ENCODE results near the gene THSD4.
"Not testable (repeated sequence)": the region's sequence is repeated elsewhere in the genome, so short reads cannot be mapped to it uniquely, and the experiment has no call there.

THSD4 gene

GRCh38 chr15:71709808-71710418 lies 594.6 kb downstream of the THSD4 start:
- no peak for DNase-seq

DNA sequence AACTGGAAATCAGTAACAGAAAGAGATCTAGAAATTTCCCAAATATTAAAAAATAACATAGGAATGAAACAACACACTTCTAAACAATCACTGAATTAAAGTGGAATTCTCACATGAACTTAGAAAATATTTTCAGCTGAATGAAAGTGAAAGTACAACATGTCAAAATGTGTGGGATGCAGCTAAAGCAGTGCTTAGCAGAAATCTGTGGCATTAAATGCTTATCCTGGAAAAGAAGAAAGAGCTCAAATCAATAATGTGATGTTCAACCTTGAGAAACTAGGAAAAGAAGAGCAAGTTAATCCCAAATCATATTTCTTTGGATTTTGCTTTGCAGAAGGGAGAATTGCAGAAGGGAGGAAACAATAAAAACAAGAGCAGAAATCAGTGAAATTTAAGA lies 596.9 kb downstream of the THSD4 start:
- no peak for DNase-seq

GRCh38 chr15:71713191-71713809 lies 598.0 kb downstream of the THSD4 start:
- DNase-seq: no peak

- DNase-seq: no peak
Observed at GRCh38 chr15:71715914-71716313, 600.6 kb downstream of the THSD4 start.

GRCh38 chr15:71716990-71717389 lies 601.7 kb downstream of the THSD4 start:
- no peak for DNase-seq

DNA sequence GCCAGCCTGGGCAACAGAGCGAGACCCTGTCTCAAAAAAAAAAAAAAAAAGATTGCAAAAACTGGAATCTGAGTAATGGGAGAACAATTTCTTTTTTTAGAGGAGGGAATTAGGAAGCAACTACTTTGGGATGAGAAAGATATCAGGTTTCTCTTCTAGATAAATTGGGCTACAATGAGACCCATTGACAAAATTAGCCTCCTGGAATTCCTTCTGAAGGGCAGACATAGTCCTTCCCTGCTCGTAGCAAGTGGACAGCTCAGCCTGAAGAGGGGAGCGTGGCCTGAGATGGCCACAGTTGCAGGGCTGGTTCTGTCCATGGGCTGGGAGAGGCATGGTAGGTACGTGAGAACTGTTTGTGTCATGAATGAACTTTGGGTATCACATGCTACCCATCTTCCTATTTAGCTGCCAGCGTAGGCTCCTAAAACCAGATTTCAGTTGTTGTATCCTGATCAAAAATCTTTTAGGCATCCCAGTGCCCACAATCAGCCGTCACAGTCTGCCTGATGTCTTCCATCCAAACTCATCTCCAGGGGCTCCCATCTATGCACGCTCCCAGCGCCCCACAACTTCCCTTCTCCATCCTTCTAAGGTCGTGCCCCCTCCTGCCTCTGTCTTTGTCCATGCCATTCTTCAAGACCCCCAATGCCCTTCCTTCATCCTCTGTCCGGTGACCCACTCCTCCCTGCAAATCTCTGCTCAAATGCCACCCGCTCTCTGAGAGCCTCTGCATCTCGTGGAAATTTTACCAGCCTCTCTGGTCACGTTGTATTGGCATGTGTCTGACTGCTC lies 603.0 kb downstream of the THSD4 start:
- DNase-seq: no peak

DNA sequence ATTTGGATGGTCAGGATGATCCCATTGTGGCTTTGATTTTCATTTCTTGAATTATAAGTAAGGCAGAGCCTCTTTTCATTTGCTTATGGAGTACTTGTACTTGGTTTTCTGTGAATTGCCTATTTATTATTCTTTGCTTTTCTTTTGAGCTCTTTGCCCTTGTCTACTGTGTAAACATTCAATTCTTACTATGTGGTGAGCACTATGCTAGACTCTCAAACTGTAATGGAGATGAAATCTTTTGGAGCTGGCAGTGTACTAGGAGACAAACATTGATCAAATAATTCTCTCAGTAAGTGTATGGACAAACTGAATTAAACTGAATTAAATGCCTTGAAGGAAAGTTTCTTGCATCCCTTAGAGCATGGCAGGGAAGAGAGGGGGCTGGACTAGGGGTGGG lies 608.1 kb downstream of the THSD4 start:
- DNase-seq: no peak

GRCh38 chr15:71725207-71725955 lies 610.1 kb downstream of the THSD4 start:
- DNase-seq: not testable (repeated sequence)

- DNase-seq: no peak
Observed at GRCh38 chr15:71728881-71729280, 613.6 kb downstream of the THSD4 start.

GRCh38 chr15:71729319-71729718 lies 614.0 kb downstream of the THSD4 start:
- DNase-seq: no peak

- DNase-seq: no peak
Observed at GRCh38 chr15:71730277-71731144, 615.2 kb downstream of the THSD4 start.

DNA sequence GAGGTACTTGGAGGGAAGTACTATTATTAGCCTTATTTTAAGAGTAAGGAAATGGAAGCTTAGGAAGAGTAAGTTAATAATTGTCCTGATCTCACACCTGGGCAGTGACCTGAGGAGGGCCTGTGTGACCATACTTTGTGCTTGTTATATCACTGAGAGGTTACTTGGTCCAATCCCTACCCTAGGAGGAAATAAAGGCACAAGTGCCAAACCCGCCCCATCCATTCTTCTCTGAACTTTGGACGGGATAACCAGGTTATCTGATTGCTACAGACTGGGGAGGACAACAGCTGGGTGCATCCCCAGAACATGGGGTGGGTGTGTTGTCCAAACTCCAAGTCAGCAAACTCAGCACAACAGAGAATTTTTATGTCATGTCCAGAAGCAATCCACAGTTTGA lies 617.4 kb downstream of the THSD4 start:
- no peak for DNase-seq

- DNase-seq: no peak
Observed at GRCh38 chr15:71733122-71733521, 617.9 kb downstream of the THSD4 start.

GRCh38 chr15:71734709-71735384 lies 619.6 kb downstream of the THSD4 start:
- no peak for DNase-seq

- DNase-seq: no peak
Observed at GRCh38 chr15:71735385-71735757, 620.1 kb downstream of the THSD4 start.

GRCh38 chr15:71736286-71736947 lies 621.1 kb downstream of the THSD4 start:
- no peak for DNase-seq

- DNase-seq: no peak
Observed at GRCh38 chr15:71737761-71738160, 622.5 kb downstream of the THSD4 start.

DNA sequence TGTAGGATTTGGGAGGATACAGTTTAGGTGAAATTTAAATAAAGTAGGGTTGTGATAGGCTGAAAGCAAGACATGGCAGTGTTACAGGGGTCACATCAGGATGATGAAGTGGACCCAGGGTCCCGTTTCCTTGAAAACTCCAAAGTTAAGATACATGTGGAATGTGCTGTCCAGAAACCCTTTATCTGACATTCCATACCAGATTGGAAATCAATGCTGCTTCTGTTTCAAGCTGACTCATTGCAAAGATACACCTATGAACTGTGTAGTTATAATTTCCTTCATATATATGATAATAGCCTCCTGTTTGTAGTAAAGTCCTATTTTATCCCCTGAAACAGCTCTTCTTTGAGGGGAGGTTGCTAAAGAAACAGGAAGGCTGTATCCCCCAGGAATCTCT lies 624.1 kb downstream of the THSD4 start:
- no peak for DNase-seq

DNA sequence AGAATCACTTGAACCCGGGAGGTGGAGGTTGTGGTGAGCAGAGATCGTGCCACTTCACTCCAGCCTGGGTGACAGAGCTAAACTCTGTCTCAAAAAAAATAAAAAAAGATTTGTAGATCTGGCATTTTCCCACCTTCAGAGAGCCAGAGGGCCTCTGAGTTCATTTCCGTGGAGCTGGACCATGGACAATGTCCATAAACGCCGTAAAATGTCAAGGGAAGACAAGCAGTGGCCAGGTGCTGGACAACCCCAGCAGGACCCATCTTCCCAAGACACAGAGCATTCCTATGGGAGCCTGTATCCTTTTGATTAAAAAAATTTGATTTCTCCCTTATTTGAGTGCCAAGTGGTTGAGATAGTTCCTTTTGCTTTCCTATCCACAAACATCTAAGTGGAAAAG lies 627.7 kb downstream of the THSD4 start:
- no peak for DNase-seq

DNA sequence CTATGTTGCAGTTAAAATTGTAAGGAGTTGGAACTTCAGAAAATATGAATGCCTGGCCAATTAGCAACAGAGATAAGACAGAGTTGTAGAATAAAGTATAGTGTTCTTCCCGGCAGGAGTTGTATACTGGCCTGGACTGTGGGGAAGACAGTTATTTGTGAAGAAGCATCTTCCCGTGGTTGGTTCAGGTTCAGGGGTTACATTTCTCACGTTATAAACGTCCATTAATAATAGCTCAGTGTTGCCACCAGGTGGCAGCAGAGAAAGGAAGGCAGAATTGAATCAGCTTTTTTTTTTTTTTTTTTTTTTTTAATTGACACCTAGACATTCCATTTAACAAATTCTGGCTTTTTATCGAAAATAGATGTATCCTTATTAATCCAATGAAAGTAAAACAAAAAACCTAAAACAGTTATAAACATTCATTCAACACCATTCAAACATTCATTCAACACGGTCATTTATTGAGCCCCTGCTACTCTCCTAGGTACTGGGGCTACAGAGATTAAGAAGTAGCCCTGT lies 628.7 kb downstream of the THSD4 start:
- DNase-seq: peak; percentile 59

- DNase-seq: no peak
Observed at GRCh38 chr15:71746719-71747118, 631.4 kb downstream of the THSD4 start.
